Stimulated activated CD4-positive, alpha-beta T cell treated with anti-CD3 and anti-CD28 coated beads, Interleukin-4, amount 100 ng/mL, for 1 hour (primary cell): ENCODE measurements around the gene LIMCH1.
"Not testable (repeated sequence)": the region's sequence is repeated elsewhere in the genome, so short reads cannot be mapped to it uniquely, and the experiment has no call there.

ENCODE experiments used
- DNase-seq: peaks from one replicate; pipeline ENCODE4 v3.0.0-alpha.2; 2020

The LIMCH1 gene

GRCh38 chr4:41646862-41647261, 108.9 kb downstream of the LIMCH1 start:
- no peak for DNase-seq

- DNase-seq = no peak
Measured at GRCh38 chr4:41647383-41647782, 109.4 kb downstream of the LIMCH1 start.

GRCh38 chr4:41651150-41651549, 113.2 kb downstream of the LIMCH1 start:
- not testable (repeated sequence) for DNase-seq

GRCh38 chr4:41652971-41653370, 115.0 kb downstream of the LIMCH1 start:
- DNase-seq = no peak

GRCh38 chr4:41653523-41653922, 115.6 kb downstream of the LIMCH1 start:
- DNase-seq = no peak

GRCh38 chr4:41655177-41655576, 117.2 kb downstream of the LIMCH1 start:
- DNase-seq = no peak

- DNase-seq = no peak
Measured at GRCh38 chr4:41656106-41656505, 118.1 kb downstream of the LIMCH1 start.

- DNase-seq = no peak
Measured at GRCh38 chr4:41656572-41657520, 118.9 kb downstream of the LIMCH1 start.

- DNase-seq = no peak
Measured at GRCh38 chr4:41657561-41657960, 119.6 kb downstream of the LIMCH1 start.

GRCh38 chr4:41658163-41658562, 120.2 kb downstream of the LIMCH1 start:
- no peak for DNase-seq

GRCh38 chr4:41660352-41660751, 122.4 kb downstream of the LIMCH1 start:
- DNase-seq = no peak

GRCh38 chr4:41661442-41662076, 123.6 kb downstream of the LIMCH1 start:
- peak; percentile 34 for DNase-seq

GRCh38 chr4:41665636-41666207, 127.8 kb downstream of the LIMCH1 start:
- no peak for DNase-seq

GRCh38 chr4:41668024-41668423, 130.1 kb downstream of the LIMCH1 start:
- DNase-seq = no peak

GRCh38 chr4:41670530-41670929, 132.6 kb downstream of the LIMCH1 start:
- no peak for DNase-seq

GRCh38 chr4:41670982-41671381, 133.0 kb downstream of the LIMCH1 start:
- no peak for DNase-seq

GRCh38 chr4:41678086-41678816, 140.3 kb downstream of the LIMCH1 start:
- no peak for DNase-seq

- DNase-seq = no peak
Measured at GRCh38 chr4:41678951-41679350, 141.0 kb downstream of the LIMCH1 start.

- DNase-seq = no peak
Measured at GRCh38 chr4:41679991-41680390, 142.0 kb downstream of the LIMCH1 start.

- DNase-seq = no peak
Measured at GRCh38 chr4:41681054-41681453, 143.1 kb downstream of the LIMCH1 start.

- DNase-seq = no peak
Measured at GRCh38 chr4:41683326-41683725, 145.4 kb downstream of the LIMCH1 start.

- no peak for DNase-seq
Measured at GRCh38 chr4:41686893-41687292, 148.9 kb downstream of the LIMCH1 start.

GRCh38 chr4:41687971-41688370, 150.0 kb downstream of the LIMCH1 start:
- no peak for DNase-seq
